BJ (cell line): Measurements from ENCODE around the gene DUOX1. TPM values are rescaled to one million over a fixed set of nuclear protein-coding genes. Genes with fewer than 3 reads are reported as not detected.

Experiments used
- CTCF ChIA-PET: fragments of 350-600 bp; formaldehyde crosslinking; extraction: SDS; loops from one replicate; lab custom pipeline; 2021; ENCODE audit warnings: antibody characterized with exemption, inconsistent platforms; lab: Yijun Ruan, JAX
- POLR2A ChIA-PET: fragments of 300-600 bp; sonication (Branson Sonifier 250); formaldehyde crosslinking; extraction: SDS; loops from one replicate; lab custom pipeline; 2021; ENCODE audit warnings: antibody characterized with exemption; lab: Charles Lee
- DNase-seq: peaks from one replicate; pipeline ENCODE4 v3.0.0-alpha.2; 2011; ENCODE audit warnings: low read depth
- H3K27me3 ChIP-seq: 2 replicates; pipeline ENCODE4 v1.6.0; 2011; ENCODE audit warnings: low read length; ENCODE audit not compliant: control insufficient read depth, insufficient read depth
- H3K36me3 ChIP-seq: 2 replicates; pipeline ENCODE4 v1.5.1; 2011; ENCODE audit warnings: low read length; ENCODE audit not compliant: control insufficient read depth, insufficient read depth
- H3K4me3 ChIP-seq: 2 replicates; pipeline ENCODE4 v1.5.1; 2011; ENCODE audit warnings: low read depth, mild to moderate bottlenecking, control low read depth, low read length
- CTCF ChIP-seq: IDR thresholded peaks from 2 replicates; pipeline ENCODE4 v1.5.1; 2011; ENCODE audit warnings: low read depth, mild to moderate bottlenecking, control low read depth, inconsistent platforms, low read length, moderate library complexity; ENCODE audit not compliant: insufficient read depth
- polyA plus RNA-seq: library from polyadenylated mRNA; depleted of rRNA; stranded (reverse); fragments of >200 nt; gene quantifications from 2 replicates; pipeline ENCODE4 v1.2.3, GENCODE V29; 2011

The DUOX1 gene
- polyA plus RNA-seq, 1 experiment, result 0.09 TPM

DNA sequence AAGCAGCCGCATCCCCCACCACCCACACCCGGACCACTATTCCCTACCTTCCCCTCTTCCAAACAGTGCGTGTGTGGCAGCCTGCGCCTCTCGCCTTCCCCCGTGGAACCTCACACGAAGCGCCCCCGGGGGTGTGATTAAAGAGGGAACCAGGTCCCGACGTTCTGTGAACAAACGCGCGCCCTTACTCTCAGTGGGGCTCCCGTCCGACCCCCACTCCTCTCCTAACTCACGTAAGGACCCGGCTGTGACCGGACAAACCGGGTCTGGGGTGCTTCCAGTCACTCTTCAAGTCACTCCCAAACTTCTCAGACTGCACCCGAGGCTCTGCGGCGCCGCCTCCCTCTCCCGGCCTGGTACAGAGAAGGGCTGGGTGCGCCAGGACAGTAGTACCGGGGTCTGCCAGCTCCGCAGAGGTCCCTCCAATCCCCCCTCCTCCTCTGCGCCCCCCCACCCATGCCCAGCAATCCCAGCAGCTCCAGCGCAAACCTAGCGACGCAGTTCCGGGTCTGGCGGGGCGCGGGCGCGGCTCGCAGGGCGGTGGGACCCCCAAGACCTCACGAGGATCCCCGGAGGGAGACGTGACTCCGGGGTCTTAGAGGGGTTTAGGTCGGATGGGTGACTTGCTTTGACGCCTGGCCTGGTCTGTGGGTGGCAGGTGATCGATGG lies 689 bp upstream of the DUOX1 start:
- CTCF ChIA-PET, result interaction anchor here (2.0 to 5.3 kb wide), 3 partner anchors 7 to 12 kb away, joined by 5 to 29 read pairs (median 12); no protein-coding TSS in a partner anchor
- no peak for DNase-seq
- POLR2A ChIA-PET, result no interaction called here
- no peak overlapping the region for H3K4me3 ChIP-seq
- TF ChIP-seq CTCF, result no peak
- no peaks in the 10 kb centered on the region; the same call in 1 of the 2 replicates for H3K36me3 ChIP-seq
- peaks cover 48% of the 10 kb centered on the region for H3K27me3 ChIP-seq

DNA sequence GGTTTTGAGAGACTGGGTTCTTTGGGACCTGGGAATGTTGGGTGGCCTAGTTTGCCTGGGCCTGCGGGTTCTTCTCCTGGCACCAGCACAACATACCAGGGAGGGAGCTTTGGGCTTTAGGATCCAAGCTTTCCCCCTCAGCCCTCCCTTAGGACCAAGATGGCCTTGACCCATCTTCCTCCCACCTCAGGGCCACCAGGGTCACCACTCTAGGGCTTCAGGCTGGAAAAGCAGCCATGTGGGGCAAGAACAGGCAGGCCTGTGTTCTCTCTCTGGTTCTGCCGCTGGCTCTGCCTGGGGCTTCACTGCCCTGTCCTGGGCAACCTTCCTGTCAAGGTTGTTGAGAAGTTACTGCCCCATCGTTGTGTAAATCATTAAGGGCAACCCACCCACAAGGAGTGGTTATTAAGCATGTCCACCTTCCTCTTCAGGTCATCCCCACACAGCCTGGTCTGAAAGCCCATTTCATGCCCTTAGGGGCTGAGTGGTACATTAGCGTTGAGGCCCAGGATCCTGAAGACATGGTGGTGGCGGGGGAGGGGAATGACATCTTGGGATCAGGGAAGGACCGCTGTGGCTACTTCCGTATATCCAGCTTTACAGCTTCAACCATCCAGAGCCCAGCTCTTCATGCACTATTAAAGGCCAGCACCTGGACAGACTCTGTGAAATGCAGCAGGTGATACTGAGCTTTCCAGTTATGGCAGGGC lies 652 bp downstream of the DUOX1 start:
- no peak for TF ChIP-seq CTCF
- ChIA-PET POLR2A (no interaction called here), CTCF (interaction anchor here (0.6 to 5.0 kb wide), 6 partner anchors 8 to 270 kb away, joined by 3 to 24 read pairs (median 4); no protein-coding TSS in a partner anchor)
- DNase-seq, result no peak
- Histone ChIP-seq H3K27me3 (peaks cover 51% of the 10 kb centered on the region), H3K36me3 (no peaks in the 10 kb centered on the region; the same call in 1 of the 2 replicates), H3K4me3 (no peak overlapping the region)

DNA sequence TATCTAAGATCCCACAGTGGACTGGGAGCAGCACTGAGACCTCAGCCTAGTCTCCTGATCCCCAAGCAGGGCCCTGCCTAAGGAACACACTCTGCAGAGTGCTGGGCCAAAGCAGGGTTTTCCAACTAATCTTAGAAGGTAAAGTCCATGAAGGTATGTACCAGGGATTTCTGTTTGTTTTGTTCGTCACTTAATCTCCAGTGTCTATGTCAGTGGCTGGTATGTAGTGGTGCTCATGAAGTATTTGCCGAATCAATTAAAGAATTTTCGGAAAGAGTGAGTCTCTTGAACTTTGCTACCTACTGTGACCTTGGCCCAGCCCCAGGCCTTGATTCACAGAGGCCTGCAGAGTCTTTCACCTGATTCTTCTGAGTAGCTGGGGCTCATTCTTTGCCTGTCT lies 1.7 kb downstream of the DUOX1 start:
- TF ChIP-seq CTCF, result no peak
- CTCF ChIA-PET, result interaction anchor here (0.6 to 5.0 kb wide), 4 partner anchors 9 to 269 kb away, joined by 3 to 24 read pairs (median 8); no protein-coding TSS in a partner anchor

GRCh38 chr15:45132844-45133560 lies 3.2 kb downstream of the DUOX1 start:
- POLR2A ChIA-PET, result no interaction called here
- Histone ChIP-seq H3K4me3 (no peak overlapping the region), H3K36me3 (no peaks in the 10 kb centered on the region), H3K27me3 (peaks cover 50% of the 10 kb centered on the region)
- no peak for TF ChIP-seq CTCF
- DNase-seq, result no peak
- CTCF ChIA-PET, result interaction anchor here (0.7 to 5.0 kb wide), 4 partner anchors 15 to 72 kb away, joined by 3 to 24 read pairs (median 4); no protein-coding TSS in a partner anchor

More for the DNA sequence above, 1.7 kb downstream of the DUOX1 start:
- Histone ChIP-seq H3K36me3 (no peaks in the 10 kb centered on the region; the same call in 1 of the 2 replicates), H3K27me3 (peaks cover 52% of the 10 kb centered on the region), H3K4me3 (no peak overlapping the region)
- DNase-seq, result no peak
- POLR2A ChIA-PET, result no interaction called here

GRCh38 chr15:45133561-45133920 lies 3.7 kb downstream of the DUOX1 start:
- DNase-seq, result no peak
- CTCF ChIA-PET, result interaction anchor here (1.2 to 5.0 kb wide), 3 partner anchors 15 to 71 kb away, joined by 3 to 24 read pairs (median 3); no protein-coding TSS in a partner anchor
- peaks cover 44% of the 10 kb centered on the region for H3K27me3 ChIP-seq
- POLR2A ChIA-PET, result no interaction called here
- TF ChIP-seq CTCF, result no peak
- no peak overlapping the region for H3K4me3 ChIP-seq
- no peaks in the 10 kb centered on the region for H3K36me3 ChIP-seq
